A673 (cell line): ENCODE results near the gene PRR7. TPM values are rescaled to one million over a fixed set of nuclear protein-coding genes. Genes with fewer than 3 reads are reported as not detected.

ENCODE experiments used
- BruUV-seq: library from RNA; stranded (reverse); fragments of 400-500 nt; replicated peaks from 2 replicates; lab custom pipeline; 2021; lab: Mats Ljungman, UMichigan
- CTCF ChIA-PET: fragments of 300-600 bp; sonication (Branson Sonifier 250); formaldehyde crosslinking; loops from one replicate; lab custom pipeline; 2022; ENCODE audit warnings: antibody characterized with exemption; lab: Charles Lee
- POLR2A ChIA-PET: fragments of 300-600 bp; sonication (Branson Sonifier 250); formaldehyde crosslinking; loops from one replicate; lab custom pipeline; 2022; ENCODE audit warnings: antibody characterized with exemption; ENCODE audit not compliant: low non-redundant PET; lab: Charles Lee
- DNase-seq: peaks from one replicate; pipeline ENCODE4 v3.0.0-alpha.2; 2015; ENCODE audit warnings: low spot score
- H3K27ac ChIP-seq: fragments of 200-600 bp; sonication (generic); 2 replicates; pipeline ENCODE4 v1.5.1; 2016; ENCODE audit warnings: mixed run types, low read depth, mild to moderate bottlenecking, mixed read lengths, antibody characterized with exemption, low read length; ENCODE audit not compliant: poor library complexity, severe bottlenecking
- H3K27me3 ChIP-seq: fragments of 200-600 bp; sonication (generic); replicated peaks from 2 replicates; pipeline ENCODE4 v1.6.1; 2017; ENCODE audit warnings: mixed run types, low read depth, mild to moderate bottlenecking, mixed read lengths, antibody characterized with exemption, low read length; ENCODE audit not compliant: insufficient read depth, poor library complexity
- H3K36me3 ChIP-seq: fragments of 200-600 bp; sonication (generic); 2 replicates; pipeline ENCODE4 v1.6.1; 2016; ENCODE audit warnings: mixed run types, mild to moderate bottlenecking, mixed read lengths, antibody characterized with exemption, low read length; ENCODE audit not compliant: insufficient read depth, poor library complexity, severe bottlenecking
- H3K4me1 ChIP-seq: fragments of 200-600 bp; sonication (generic); 2 replicates; pipeline ENCODE4 v1.6.1; 2017; ENCODE audit warnings: mixed run types, mild to moderate bottlenecking, mixed read lengths, antibody characterized with exemption, low read length; ENCODE audit not compliant: insufficient read depth, poor library complexity, severe bottlenecking
- H3K4me3 ChIP-seq: fragments of 200-600 bp; sonication (generic); 2 replicates; pipeline ENCODE4 v1.5.1; 2016; ENCODE audit warnings: low read depth, mixed run types, mild to moderate bottlenecking, mixed read lengths, low read length; ENCODE audit not compliant: poor library complexity, severe bottlenecking
- H3K9me3 ChIP-seq: fragments of 200-600 bp; sonication (generic); 2 replicates; pipeline ENCODE4 v1.6.1; 2016; ENCODE audit warnings: mixed run types, low read depth, mild to moderate bottlenecking, mixed read lengths, antibody characterized with exemption, low read length; ENCODE audit not compliant: poor library complexity, severe bottlenecking
- CTCF ChIP-seq: fragments of 300-800, 200-600 bp; sonication (generic); conservative IDR thresholded peaks from 2 replicates; pipeline ENCODE4 v1.5.1; 2017; ENCODE audit warnings: low read depth, mild to moderate bottlenecking, antibody characterized with exemption, low read length, moderate library complexity, mixed read lengths
- EZH2 ChIP-seq: fragments of 200-600 bp; sonication (generic); IDR thresholded peaks from 2 replicates; pipeline ENCODE4 v1.6.1; 2017; ENCODE audit warnings: borderline replicate concordance, low read depth, mild to moderate bottlenecking, mixed read lengths, antibody characterized with exemption, low read length; ENCODE audit not compliant: poor library complexity, severe bottlenecking
- intact Hi-C: fragments of 100-400 bp; cut with micrococcal nuclease; formaldehyde crosslinking; loops from one replicate; pipeline ENCODE4 v1.10.0; 2022; ENCODE audit not compliant: unreplicated experiment
- total RNA-seq: library from RNA; stranded (reverse); gene quantifications from 2 replicates; pipeline ENCODE4 v1.2.3, GENCODE V29; 2021

The PRR7 gene
- total RNA-seq, 1 experiment from 2014 or later: 3.0 TPM

DNA sequence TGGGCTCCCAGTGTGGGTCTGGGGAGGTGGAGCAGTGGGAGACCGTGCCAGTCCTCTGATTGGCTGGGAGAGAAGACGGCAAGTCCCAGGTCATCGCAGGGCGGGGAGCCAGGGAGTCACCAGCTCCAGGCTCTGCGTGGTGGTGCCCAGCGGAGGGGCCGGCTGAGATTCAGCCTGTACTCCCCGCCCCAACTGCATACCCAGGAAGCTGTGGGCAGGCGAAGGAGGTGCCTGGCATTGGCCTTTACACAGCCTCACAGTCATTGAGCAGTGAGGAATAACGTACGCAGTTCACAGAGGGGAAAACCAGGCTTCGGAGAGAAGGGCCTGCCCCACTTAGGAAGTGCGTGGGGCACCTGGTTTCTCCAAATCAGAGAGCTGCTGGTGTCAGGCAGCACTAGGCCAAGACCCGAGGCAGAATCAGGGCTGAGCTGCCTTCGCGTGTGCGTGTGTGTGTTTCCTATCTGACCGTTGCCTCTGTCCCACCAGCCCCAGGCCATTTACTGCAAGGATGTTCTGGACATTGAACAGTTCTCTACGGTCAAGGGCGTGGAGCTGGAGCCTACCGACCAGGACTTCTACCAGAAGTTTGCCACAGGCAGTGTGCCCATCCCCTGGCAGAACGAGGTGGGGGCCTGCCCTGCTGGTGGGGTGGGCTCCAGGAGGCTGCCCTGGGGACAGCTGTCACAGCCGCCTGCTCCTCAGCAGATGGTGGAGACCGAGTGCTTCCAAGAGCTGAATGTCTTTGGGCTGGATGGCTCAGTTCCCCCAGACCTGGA lies 6.2 kb upstream of the PRR7 start:
- Histone ChIP-seq H3K9me3 (no peaks in the 10 kb centered on the region), H3K36me3 (peaks cover 4% of the 10 kb centered on the region), H3K27ac (no peak overlapping the region), H3K4me1 (no peaks in the 10 kb centered on the region), H3K27me3 (no peaks in the 10 kb centered on the region), H3K4me3 (no peak overlapping the region)
- ChIA-PET CTCF (no interaction called here), POLR2A (no interaction called here)
- intact Hi-C loops: no loop called here
- DNase-seq: no peak
- TF ChIP-seq EZH2 (no peak), CTCF (no peak)
- no TSS peak for BruUV-seq

GRCh38 chr5:177440990-177441780 lies 5.4 kb upstream of the PRR7 start:
- ChIA-PET CTCF (interaction anchor here (0.8 kb wide), 1 partner anchor 50 kb away, joined by 3 read pairs; no protein-coding TSS in a partner anchor), POLR2A (no interaction called here)
- no TSS peak for BruUV-seq
- no peaks in the 10 kb centered on the region for H3K9me3 ChIP-seq
- no peak overlapping the region for H3K4me3 ChIP-seq
- no peak for DNase-seq
- no peaks in the 10 kb centered on the region for H3K27me3 ChIP-seq
- TF ChIP-seq CTCF (no peak), EZH2 (no peak)
- H3K4me1 ChIP-seq: peaks cover 3% of the 10 kb centered on the region
- H3K36me3 ChIP-seq: no peaks in the 10 kb centered on the region
- intact Hi-C loops: no loop called here
- H3K27ac ChIP-seq: no peak overlapping the region

- Histone ChIP-seq H3K4me3 (no peak overlapping the region), H3K9me3 (no peaks in the 10 kb centered on the region), H3K27me3 (no peaks in the 10 kb centered on the region), H3K36me3 (no peaks in the 10 kb centered on the region), H3K27ac (no peak overlapping the region), H3K4me1 (peaks cover 4% of the 10 kb centered on the region)
- no TSS peak for BruUV-seq
- intact Hi-C loops: no loop called here
- CTCF ChIA-PET: interaction anchor here (0.8 kb wide), 1 partner anchor 51 kb away, joined by 3 read pairs; no protein-coding TSS in a partner anchor
- TF ChIP-seq EZH2: no peak
- TF ChIP-seq CTCF: no peak
- POLR2A ChIA-PET: no interaction called here
- no peak for DNase-seq
These were observed 4.4 kb upstream of the PRR7 start for GRCh38 chr5:177442066-177442826.
